GM23338 (cell line): Measurements from ENCODE around the gene RCC2. TPM values are rescaled to one million over a fixed set of nuclear protein-coding genes. Genes with fewer than 3 reads are reported as not detected.
A peak's percentile ranks its signal among the peaks of the same experiment; 100 is the strongest.

Experiments used
- ATAC-seq: fragments of 200-7000 bp; cut with Tn5 transposase; 3 replicates; pipeline ENCODE4 v1.9.1; 2020
- DNase-seq: peaks from one replicate; pipeline ENCODE4 v3.0.0-alpha.2; 2015; ENCODE audit warnings: low spot score
- H2AFZ ChIP-seq: fragments of 200-600 bp; sonication (generic); 2 replicates; pipeline ENCODE4 v1.8.0; 2016; ENCODE audit warnings: antibody characterized with exemption, mild to moderate bottlenecking, moderate library complexity
- H3F3A ChIP-seq: fragments of 200-600 bp; sonication (generic); replicated peaks from 2 replicates; pipeline ENCODE4 v1.8.0; 2017; ENCODE audit warnings: antibody characterized with exemption, mixed run types, low read depth
- H3K27ac ChIP-seq: fragments of 200-600 bp; sonication (generic); 2 replicates; pipeline ENCODE4 v1.6.1; 2016; ENCODE audit warnings: low read depth
- H3K27me3 ChIP-seq: fragments of 200-600 bp; sonication (generic); 2 replicates; pipeline ENCODE4 v1.8.0; 2016; ENCODE audit warnings: mild to moderate bottlenecking, mixed run types, moderate library complexity; ENCODE audit not compliant: insufficient read depth
- H3K36me3 ChIP-seq: fragments of 200-600 bp; sonication (generic); 2 replicates; pipeline ENCODE4 v1.8.0; 2016; ENCODE audit warnings: mild to moderate bottlenecking; ENCODE audit not compliant: insufficient read depth
- H3K4me1 ChIP-seq: fragments of 200-600 bp; sonication (generic); 2 replicates; pipeline ENCODE4 v1.8.0; 2016; ENCODE audit warnings: mild to moderate bottlenecking, moderate library complexity; ENCODE audit not compliant: insufficient read depth
- H3K4me2 ChIP-seq: fragments of 200-600 bp; sonication (generic); 2 replicates; pipeline ENCODE4 v1.7.1; 2017; ENCODE audit warnings: mixed run types
- H3K4me3 ChIP-seq: fragments of 200-600 bp; sonication (generic); 2 replicates; pipeline ENCODE4 v1.6.1; 2016; ENCODE audit warnings: mixed run types
- H3K79me2 ChIP-seq: fragments of 200-600 bp; sonication (generic); replicated peaks from 2 replicates; pipeline ENCODE4 v1.8.0; 2017; ENCODE audit warnings: mild to moderate bottlenecking; ENCODE audit not compliant: insufficient read depth
- H3K9me2 ChIP-seq: fragments of 200-600 bp; sonication (generic); 2 replicates; pipeline ENCODE4 v1.8.0; 2017; ENCODE audit not compliant: insufficient read depth
- H4K20me1 ChIP-seq: fragments of 200-600 bp; sonication (generic); replicated peaks from 2 replicates; pipeline ENCODE4 v1.8.0; 2017; ENCODE audit warnings: mild to moderate bottlenecking; ENCODE audit not compliant: insufficient read depth
- H3K27ac Mint-ChIP-seq: 2 replicates; pipeline ENCODE4 v1.8.0; 2020; ENCODE audit warnings: inconsistent platforms, mild to moderate bottlenecking, moderate library complexity, mixed read lengths
- H3K27me3 Mint-ChIP-seq: 3 replicates; pipeline ENCODE4 v1.8.0; 2022; ENCODE audit warnings: low read depth, mild to moderate bottlenecking, moderate library complexity, mixed read lengths, inconsistent platforms; ENCODE audit not compliant: insufficient read depth, poor library complexity
- H3K36me3 Mint-ChIP-seq: 3 replicates; pipeline ENCODE4 v1.8.0; 2021; ENCODE audit warnings: low read depth, mild to moderate bottlenecking, inconsistent platforms, moderate library complexity, mixed read lengths
- H3K4me1 Mint-ChIP-seq: 3 replicates; pipeline ENCODE4 v1.8.0; 2020; ENCODE audit warnings: mild to moderate bottlenecking, inconsistent platforms, mixed read lengths
- H3K4me3 Mint-ChIP-seq: 3 replicates; pipeline ENCODE4 v1.8.0; 2021; ENCODE audit warnings: moderate library complexity, mild to moderate bottlenecking, inconsistent platforms, mixed read lengths
- H3K9me3 Mint-ChIP-seq: 3 replicates; pipeline ENCODE4 v1.8.0; 2020; ENCODE audit warnings: moderate library complexity, mild to moderate bottlenecking, inconsistent platforms, mixed read lengths
- CREB1 ChIP-seq: fragments of 250-450 bp; sonication (Bioruptor Pico); IDR thresholded peaks from 2 replicates; pipeline ENCODE4 v1.5.0; 2020; ENCODE audit warnings: low read depth, mild to moderate bottlenecking, moderate library complexity
- EZH2 ChIP-seq: fragments of 200-600 bp; sonication (generic); IDR thresholded peaks from one replicate; pipeline ENCODE4 v1.8.0; 2017; ENCODE audit warnings: antibody characterized with exemption, mild to moderate bottlenecking, low read depth; ENCODE audit not compliant: unreplicated experiment
- EZH2phosphoT487 ChIP-seq: fragments of 200-600 bp; sonication (generic); IDR thresholded peaks from one replicate; pipeline ENCODE4 v1.8.1; 2018; ENCODE audit warnings: antibody characterized with exemption; ENCODE audit not compliant: unreplicated experiment
- POLR2AphosphoS5 ChIP-seq: IDR thresholded peaks from 2 replicates; pipeline ENCODE4 v1.6.1; 2016; ENCODE audit warnings: antibody characterized with exemption, low read depth
- STAT1 ChIP-seq: IDR thresholded peaks from one replicate; pipeline ENCODE4 v1.6.1; 2016; ENCODE audit warnings: antibody characterized with exemption; ENCODE audit not compliant: unreplicated experiment
- ZNF114 ChIP-seq: fragments of 250-450 bp; sonication (Bioruptor Pico); IDR thresholded peaks from 2 replicates; pipeline ENCODE4 v1.5.0; 2020; ENCODE audit warnings: mild to moderate bottlenecking, moderate library complexity
- ZNF331 ChIP-seq: fragments of 250-450 bp; sonication (Bioruptor Pico); IDR thresholded peaks from 2 replicates; pipeline ENCODE4 v1.5.0; 2020; ENCODE audit warnings: low read depth, mild to moderate bottlenecking, moderate library complexity
- polyA plus RNA-seq: library from polyadenylated mRNA; unstranded; fragments of >200 nt; fragmentation: Nextera tagmentation; extraction: Ambion mirVana; gene quantifications from 2 replicates; pipeline ENCODE4 v1.2.1, GENCODE V29; 2016
- total RNA-seq: library from RNA; depleted of rRNA; stranded (reverse); fragments of >200 nt; shearing (Covaris generic); gene quantifications from 2 replicates; pipeline ENCODE4 v1.2.3, GENCODE V29; 2014
- TF ChIP-seq, protein P1 (sequence below): fragments of 250-450 bp; sonication (Bioruptor Pico); IDR thresholded peaks from 2 replicates; pipeline ENCODE4 v1.5.0; 2020; ENCODE audit warnings: mild to moderate bottlenecking, moderate library complexity
- TF ChIP-seq, protein P2 (sequence below): IDR thresholded peaks from 2 replicates; pipeline ENCODE4 v1.6.1; 2016; ENCODE audit warnings: antibody characterized with exemption

Gene RCC2
- total and polyA plus RNA-seq, 2 experiments from 2014 or later: 97.1 to 386 TPM

DNA sequence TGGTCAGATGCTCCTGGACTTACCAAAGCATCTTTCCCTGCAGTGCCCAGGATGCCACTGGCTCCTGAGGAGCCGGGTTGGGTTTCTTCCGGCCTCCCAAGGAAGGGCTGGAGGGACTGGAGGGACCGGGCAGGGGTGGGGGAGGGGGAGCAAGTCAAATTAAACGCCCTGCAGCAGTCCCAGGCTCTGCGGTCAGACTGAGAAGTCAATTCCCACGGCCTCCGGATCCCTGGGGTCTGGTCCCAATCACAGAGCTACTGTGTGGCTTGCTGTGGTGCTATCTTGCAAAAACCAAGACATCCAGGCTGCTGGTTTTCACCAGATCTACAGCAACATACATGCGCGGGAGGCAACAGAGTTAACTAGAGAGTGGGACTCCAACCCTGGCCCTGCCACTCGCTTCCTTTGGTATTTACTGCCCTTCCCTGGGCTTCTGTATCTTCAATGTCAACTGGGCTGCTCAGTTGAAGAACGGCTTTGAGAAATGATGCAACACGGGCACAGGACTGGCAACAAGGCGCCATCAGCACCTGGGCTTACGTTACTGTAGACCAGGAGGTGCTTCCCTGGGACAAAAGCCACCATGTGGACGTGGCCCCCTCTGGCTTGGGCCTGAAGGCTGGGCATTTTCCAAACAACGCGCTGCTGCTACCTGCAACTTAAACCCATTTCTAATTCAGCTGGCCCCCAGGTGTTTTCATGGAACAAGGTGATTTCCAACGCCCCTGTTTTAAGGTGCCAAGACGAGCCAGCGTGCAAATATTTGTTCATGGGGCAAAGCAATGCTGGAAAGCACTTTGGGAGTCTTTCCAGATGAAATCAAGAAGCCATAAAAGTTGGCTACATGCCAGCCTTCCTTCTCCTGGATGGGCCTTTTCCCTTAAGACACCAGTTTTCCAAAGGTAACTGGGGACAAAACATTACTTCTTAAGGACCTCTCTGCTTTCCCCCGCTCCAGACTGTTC is 11.5 kb downstream of the RCC2 start:
- DNase-seq (no peak), ATAC-seq (no peak)
- no peaks in the 10 kb centered on the region for H3K9me3 Mint-ChIP-seq
- 0 out of 2 replicates have a peak overlapping the region, but pooled peaks have one; percentile 41 for H3K4me2 ChIP-seq
- 0 out of 3 replicates have a peak overlapping the region, but pooled peaks have one; percentile 1 for H3K4me3 Mint-ChIP-seq
- peaks cover 98% of the 10 kb centered on the region for H3K79me2 ChIP-seq
- H3F3A ChIP-seq: peaks cover 89% of the 10 kb centered on the region
- peak overlapping the region; percentile 92 for H3K27ac ChIP-seq
- H3K4me1 Mint-ChIP-seq: peaks cover 70% of the 10 kb centered on the region
- no peaks in the 10 kb centered on the region for H3K9me2 ChIP-seq
- peaks cover 79% of the 10 kb centered on the region for H4K20me1 ChIP-seq
- no peak overlapping the region for H2AFZ ChIP-seq
- H3K4me3 ChIP-seq: no peak overlapping the region
- H3K36me3 ChIP-seq: peaks cover 75% of the 10 kb centered on the region
- H3K27ac Mint-ChIP-seq: peak overlapping the region; percentile 92
- H3K27me3 Mint-ChIP-seq: peaks cover 29% of the 10 kb centered on the region
- peaks cover 48% of the 10 kb centered on the region for H3K4me1 ChIP-seq
- peaks cover 98% of the 10 kb centered on the region for H3K36me3 Mint-ChIP-seq
- TF ChIP-seq POLR2AphosphoS5: peak; percentile 48
- TF ChIP-seq, protein P1, sequence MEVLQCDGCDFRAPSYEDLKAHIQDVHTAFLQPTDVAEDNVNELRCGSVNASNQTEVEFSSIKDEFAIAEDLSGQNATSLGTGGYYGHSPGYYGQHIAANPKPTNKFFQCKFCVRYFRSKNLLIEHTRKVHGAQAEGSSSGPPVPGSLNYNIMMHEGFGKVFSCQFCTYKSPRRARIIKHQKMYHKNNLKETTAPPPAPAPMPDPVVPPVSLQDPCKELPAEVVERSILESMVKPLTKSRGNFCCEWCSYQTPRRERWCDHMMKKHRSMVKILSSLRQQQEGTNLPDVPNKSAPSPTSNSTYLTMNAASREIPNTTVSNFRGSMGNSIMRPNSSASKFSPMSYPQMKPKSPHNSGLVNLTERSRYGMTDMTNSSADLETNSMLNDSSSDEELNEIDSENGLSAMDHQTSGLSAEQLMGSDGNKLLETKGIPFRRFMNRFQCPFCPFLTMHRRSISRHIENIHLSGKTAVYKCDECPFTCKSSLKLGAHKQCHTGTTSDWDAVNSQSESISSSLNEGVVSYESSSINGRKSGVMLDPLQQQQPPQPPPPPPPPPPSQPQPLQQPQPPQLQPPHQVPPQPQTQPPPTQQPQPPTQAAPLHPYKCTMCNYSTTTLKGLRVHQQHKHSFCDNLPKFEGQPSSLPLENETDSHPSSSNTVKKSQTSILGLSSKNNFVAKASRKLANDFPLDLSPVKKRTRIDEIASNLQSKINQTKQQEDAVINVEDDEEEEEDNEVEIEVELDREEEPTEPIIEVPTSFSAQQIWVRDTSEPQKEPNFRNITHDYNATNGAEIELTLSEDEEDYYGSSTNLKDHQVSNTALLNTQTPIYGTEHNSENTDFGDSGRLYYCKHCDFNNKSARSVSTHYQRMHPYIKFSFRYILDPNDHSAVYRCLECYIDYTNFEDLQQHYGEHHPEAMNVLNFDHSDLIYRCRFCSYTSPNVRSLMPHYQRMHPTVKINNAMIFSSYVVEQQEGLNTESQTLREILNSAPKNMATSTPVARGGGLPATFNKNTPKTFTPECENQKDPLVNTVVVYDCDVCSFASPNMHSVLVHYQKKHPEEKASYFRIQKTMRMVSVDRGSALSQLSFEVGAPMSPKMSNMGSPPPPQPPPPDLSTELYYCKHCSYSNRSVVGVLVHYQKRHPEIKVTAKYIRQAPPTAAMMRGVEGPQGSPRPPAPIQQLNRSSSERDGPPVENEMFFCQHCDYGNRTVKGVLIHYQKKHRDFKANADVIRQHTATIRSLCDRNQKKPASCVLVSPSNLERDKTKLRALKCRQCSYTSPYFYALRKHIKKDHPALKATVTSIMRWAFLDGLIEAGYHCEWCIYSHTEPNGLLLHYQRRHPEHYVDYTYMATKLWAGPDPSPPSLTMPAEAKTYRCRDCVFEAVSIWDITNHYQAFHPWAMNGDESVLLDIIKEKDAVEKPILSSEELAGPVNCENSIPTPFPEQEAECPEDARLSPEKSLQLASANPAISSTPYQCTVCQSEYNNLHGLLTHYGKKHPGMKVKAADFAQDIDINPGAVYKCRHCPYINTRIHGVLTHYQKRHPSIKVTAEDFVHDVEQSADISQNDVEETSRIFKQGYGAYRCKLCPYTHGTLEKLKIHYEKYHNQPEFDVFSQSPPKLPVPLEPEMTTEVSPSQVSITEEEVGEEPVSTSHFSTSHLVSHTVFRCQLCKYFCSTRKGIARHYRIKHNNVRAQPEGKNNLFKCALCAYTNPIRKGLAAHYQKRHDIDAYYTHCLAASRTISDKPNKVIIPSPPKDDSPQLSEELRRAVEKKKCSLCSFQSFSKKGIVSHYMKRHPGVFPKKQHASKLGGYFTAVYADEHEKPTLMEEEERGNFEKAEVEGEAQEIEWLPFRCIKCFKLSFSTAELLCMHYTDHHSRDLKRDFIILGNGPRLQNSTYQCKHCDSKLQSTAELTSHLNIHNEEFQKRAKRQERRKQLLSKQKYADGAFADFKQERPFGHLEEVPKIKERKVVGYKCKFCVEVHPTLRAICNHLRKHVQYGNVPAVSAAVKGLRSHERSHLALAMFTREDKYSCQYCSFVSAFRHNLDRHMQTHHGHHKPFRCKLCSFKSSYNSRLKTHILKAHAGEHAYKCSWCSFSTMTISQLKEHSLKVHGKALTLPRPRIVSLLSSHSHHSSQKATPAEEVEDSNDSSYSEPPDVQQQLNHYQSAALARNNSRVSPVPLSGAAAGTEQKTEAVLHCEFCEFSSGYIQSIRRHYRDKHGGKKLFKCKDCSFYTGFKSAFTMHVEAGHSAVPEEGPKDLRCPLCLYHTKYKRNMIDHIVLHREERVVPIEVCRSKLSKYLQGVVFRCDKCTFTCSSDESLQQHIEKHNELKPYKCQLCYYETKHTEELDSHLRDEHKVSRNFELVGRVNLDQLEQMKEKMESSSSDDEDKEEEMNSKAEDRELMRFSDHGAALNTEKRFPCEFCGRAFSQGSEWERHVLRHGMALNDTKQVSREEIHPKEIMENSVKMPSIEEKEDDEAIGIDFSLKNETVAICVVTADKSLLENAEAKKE: no peak
- H3K27me3 ChIP-seq: no peaks in the 10 kb centered on the region

DNA sequence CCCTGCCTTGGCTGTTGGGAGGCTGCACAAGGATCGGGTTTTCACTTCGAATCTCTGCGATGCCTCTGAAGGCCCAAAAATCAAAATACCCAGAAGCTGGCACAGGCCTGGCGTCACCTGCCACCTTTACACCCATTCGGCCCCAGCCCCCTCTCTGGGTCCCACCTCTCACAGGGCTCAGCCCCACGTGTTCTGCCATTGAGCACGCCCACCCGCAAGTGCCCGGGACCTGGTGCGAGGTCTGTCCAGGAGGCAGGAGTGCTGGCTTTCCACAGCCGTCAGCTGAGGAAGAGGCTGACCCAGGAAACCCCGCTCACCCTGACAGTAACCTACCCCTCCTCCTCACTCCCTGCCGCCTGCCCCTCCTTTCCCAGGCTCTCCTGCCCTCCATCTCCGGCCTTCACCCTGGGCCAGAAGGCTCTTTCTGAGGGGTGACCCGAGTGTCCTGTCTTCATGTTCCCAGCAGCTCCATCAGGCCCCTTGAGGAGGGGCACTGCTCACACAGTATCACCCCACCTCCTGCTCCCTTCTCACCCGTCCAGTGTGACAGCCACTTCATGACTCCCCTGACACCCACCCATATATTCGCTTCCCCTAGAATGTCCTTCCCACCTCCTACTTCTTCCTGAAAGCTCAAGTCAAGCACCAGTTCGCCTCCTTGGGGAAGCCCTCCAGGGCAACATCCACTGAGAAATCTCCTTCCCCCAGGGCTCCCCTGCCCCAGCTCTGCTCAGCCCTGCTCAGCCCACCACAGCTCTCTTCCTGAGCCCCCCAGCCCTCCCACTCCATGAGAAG is 13.5 kb downstream of the RCC2 start:
- DNase-seq: no peak
- peak overlapping the region; percentile 91 for H3K27ac Mint-ChIP-seq
- Histone ChIP-seq H2AFZ (no peak overlapping the region), H3K9me2 (no peaks in the 10 kb centered on the region), H3K4me1 (peaks cover 32% of the 10 kb centered on the region), H3K27me3 (no peaks in the 10 kb centered on the region), H4K20me1 (peaks cover 81% of the 10 kb centered on the region), H3K4me2 (no peak overlapping the region), H3K4me3 (no peak overlapping the region), H3K27ac (peak overlapping the region; percentile 92), H3F3A (peaks cover 96% of the 10 kb centered on the region), H3K36me3 (peaks cover 79% of the 10 kb centered on the region), H3K79me2 (peaks cover 89% of the 10 kb centered on the region)
- peaks cover 99% of the 10 kb centered on the region for H3K36me3 Mint-ChIP-seq
- H3K27me3 Mint-ChIP-seq: peaks cover 38% of the 10 kb centered on the region
- no peak for ATAC-seq
- peaks cover 66% of the 10 kb centered on the region for H3K4me1 Mint-ChIP-seq
- H3K4me3 Mint-ChIP-seq: no peak overlapping the region
- no peaks in the 10 kb centered on the region for H3K9me3 Mint-ChIP-seq
- TF ChIP-seq EZH2: no peak
- TF ChIP-seq ZNF114 (CRISPR knock-in tag): no peak
- TF ChIP-seq ZNF331 (CRISPR knock-in tag): no peak
- TF ChIP-seq CREB1 (CRISPR knock-in tag): no peak
- TF ChIP-seq STAT1: no peak
- TF ChIP-seq, protein P2, sequence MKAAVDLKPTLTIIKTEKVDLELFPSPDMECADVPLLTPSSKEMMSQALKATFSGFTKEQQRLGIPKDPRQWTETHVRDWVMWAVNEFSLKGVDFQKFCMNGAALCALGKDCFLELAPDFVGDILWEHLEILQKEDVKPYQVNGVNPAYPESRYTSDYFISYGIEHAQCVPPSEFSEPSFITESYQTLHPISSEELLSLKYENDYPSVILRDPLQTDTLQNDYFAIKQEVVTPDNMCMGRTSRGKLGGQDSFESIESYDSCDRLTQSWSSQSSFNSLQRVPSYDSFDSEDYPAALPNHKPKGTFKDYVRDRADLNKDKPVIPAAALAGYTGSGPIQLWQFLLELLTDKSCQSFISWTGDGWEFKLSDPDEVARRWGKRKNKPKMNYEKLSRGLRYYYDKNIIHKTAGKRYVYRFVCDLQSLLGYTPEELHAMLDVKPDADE: no peak
- no peak for TF ChIP-seq EZH2phosphoT487
